Measurements from ENCODE around the gene ZNF837.
"Not testable (repeated sequence)": the region's sequence is repeated elsewhere in the genome, so short reads cannot be mapped to it uniquely, and the experiment has no call there.

The ZNF837 gene

GRCh38 chr19:58408152-58409009 lies 27.6 kb upstream of the ZNF837 start, which contains the start of gene ZNF584:
Gene ZNF584 (plus strand): TSS chr19:58408649. CDS start chr19:58409148, 499 bp downstream.
- peak; percentile 48 for DNase-seq (ENCODE audit: low read depth)
- no peak for TF ChIP-seq CTCF (IDR thresholded peaks at IDR 0.05; ENCODE audit: control insufficient read depth, insufficient read depth, low read depth, low read length, missing control alignments)
- H3K4me3 ChIP-seq (ENCODE audit: control insufficient read depth, low read depth, low read length): peak within 1 kb of the TSS; percentile 84

- no peak for TF ChIP-seq CTCF (IDR thresholded peaks at IDR 0.05; ENCODE audit: control insufficient read depth, insufficient read depth, low read depth, low read length, missing control alignments)
- no peak for DNase-seq (ENCODE audit: low read depth)
- H3K4me3 ChIP-seq (ENCODE audit: control insufficient read depth, low read depth, low read length): peak overlapping the region; percentile 84
Measured at GRCh38 chr19:58407658-58408151, 26.9 kb upstream of the ZNF837 start.

- peak; percentile 41 for TF ChIP-seq CTCF (IDR thresholded peaks at IDR 0.05; ENCODE audit: control insufficient read depth, insufficient read depth, low read depth, low read length, missing control alignments)
- H3K4me3 ChIP-seq (ENCODE audit: control insufficient read depth, low read depth, low read length): peak overlapping the region; percentile 84
- DNase-seq (ENCODE audit: low read depth): no peak
Measured at GRCh38 chr19:58406818-58407657, 26.2 kb upstream of the ZNF837 start.

- not testable (repeated sequence) for H3K4me3 ChIP-seq (ENCODE audit: control insufficient read depth, low read depth, low read length); DNase-seq (ENCODE audit: low read depth)
Measured at GRCh38 chr19:58403920-58404478, 23.2 kb upstream of the ZNF837 start.

- peak overlapping the region; percentile 71 for H3K4me3 ChIP-seq (ENCODE audit: control insufficient read depth, low read depth, low read length)
- no peak for DNase-seq (ENCODE audit: low read depth)
- no peak for TF ChIP-seq CTCF (IDR thresholded peaks at IDR 0.05; ENCODE audit: control insufficient read depth, insufficient read depth, low read depth, low read length, missing control alignments)
Measured at GRCh38 chr19:58401840-58402421, 21.1 kb upstream of the ZNF837 start.

- H3K4me3 ChIP-seq (ENCODE audit: control insufficient read depth, low read depth, low read length): peak overlapping the region; percentile 71
- TF ChIP-seq CTCF (IDR thresholded peaks at IDR 0.05; ENCODE audit: control insufficient read depth, insufficient read depth, low read depth, low read length, missing control alignments): no peak
- peak; percentile 97 for DNase-seq (ENCODE audit: low read depth)
Measured at GRCh38 chr19:58400916-58401839, 20.3 kb upstream of the ZNF837 start.

Data from AG09309 (cell line).